ENCODE results near the gene SLC1A2. TPM values are rescaled to one million over a fixed set of nuclear protein-coding genes. Genes with fewer than 3 reads are reported as not detected.
A peak's percentile ranks its signal among the peaks of the same experiment; 100 is the strongest.

SLC1A2 gene
- total RNA-seq, 1 donor from 2014 or later = 0.10 TPM

- H3K9me3 Mint-ChIP-seq (ENCODE audit: low read depth) = no peaks in the 10 kb centered on the region
- peaks cover 6% of the 10 kb centered on the region for H3K4me1 Mint-ChIP-seq (ENCODE audit: low read depth)
- H3K27me3 Mint-ChIP-seq (ENCODE audit: low read depth) = peaks cover 58% of the 10 kb centered on the region
These were observed 5.0 kb downstream of the SLC1A2 start for GRCh38 chr11:35414311-35414710.

GRCh38 chr11:35413598-35413997, 5.8 kb downstream of the SLC1A2 start:
- Mint-ChIP-seq H3K9me3 (ENCODE audit: low read depth) (no peaks in the 10 kb centered on the region), H3K4me1 (ENCODE audit: low read depth) (peaks cover 5% of the 10 kb centered on the region), H3K27ac (ENCODE audit: unreplicated experiment) (no peak overlapping the region), H3K4me3 (ENCODE audit: unreplicated experiment) (no peak overlapping the region), H3K36me3 (ENCODE audit: low read depth) (no peaks in the 10 kb centered on the region), H3K27me3 (ENCODE audit: low read depth) (peaks cover 57% of the 10 kb centered on the region)
- TF ChIP-seq CTCF (IDR thresholded peaks at IDR 0.05) = no peak
- no peak for DNase-seq (ENCODE audit: low spot score)

More at GRCh38 chr11:35414311-35414710, 5.0 kb downstream of the SLC1A2 start:
- H3K27ac Mint-ChIP-seq (ENCODE audit: unreplicated experiment) = no peak overlapping the region
- DNase-seq (ENCODE audit: low spot score) = no peak
- no peak for TF ChIP-seq CTCF (IDR thresholded peaks at IDR 0.05)
- no peak overlapping the region for H3K4me3 Mint-ChIP-seq (ENCODE audit: unreplicated experiment)
- H3K36me3 Mint-ChIP-seq (ENCODE audit: low read depth) = no peaks in the 10 kb centered on the region

- Mint-ChIP-seq H3K27me3 (ENCODE audit: low read depth) (peaks cover 45% of the 10 kb centered on the region), H3K27ac (ENCODE audit: unreplicated experiment) (no peak overlapping the region)
- no peak for DNase-seq (ENCODE audit: low spot score)
These were observed 7.1 kb downstream of the SLC1A2 start for GRCh38 chr11:35412285-35412684.

GRCh38 chr11:35407041-35407440, 12.3 kb downstream of the SLC1A2 start:
- H3K4me3 Mint-ChIP-seq (ENCODE audit: unreplicated experiment) = no peak overlapping the region
- no peak for TF ChIP-seq CTCF (IDR thresholded peaks at IDR 0.05)
- peaks cover 12% of the 10 kb centered on the region for H3K27me3 Mint-ChIP-seq (ENCODE audit: low read depth)
- peaks cover 5% of the 10 kb centered on the region for H3K4me1 Mint-ChIP-seq (ENCODE audit: low read depth)
- H3K36me3 Mint-ChIP-seq (ENCODE audit: low read depth) = no peaks in the 10 kb centered on the region
- DNase-seq (ENCODE audit: low spot score) = no peak
- no peaks in the 10 kb centered on the region for H3K9me3 Mint-ChIP-seq (ENCODE audit: low read depth)
- H3K27ac Mint-ChIP-seq (ENCODE audit: unreplicated experiment) = no peak overlapping the region

More at GRCh38 chr11:35412285-35412684, 7.1 kb downstream of the SLC1A2 start:
- Mint-ChIP-seq H3K4me3 (ENCODE audit: unreplicated experiment) (no peak overlapping the region), H3K9me3 (ENCODE audit: low read depth) (no peaks in the 10 kb centered on the region), H3K4me1 (ENCODE audit: low read depth) (no peaks in the 10 kb centered on the region), H3K36me3 (ENCODE audit: low read depth) (no peaks in the 10 kb centered on the region)
- peak; percentile 83 for TF ChIP-seq CTCF (IDR thresholded peaks at IDR 0.05)

GRCh38 chr11:35404388-35404775, 15.0 kb downstream of the SLC1A2 start:
- Mint-ChIP-seq H3K36me3 (ENCODE audit: low read depth) (no peaks in the 10 kb centered on the region), H3K4me1 (ENCODE audit: low read depth) (peaks cover 5% of the 10 kb centered on the region), H3K9me3 (ENCODE audit: low read depth) (no peaks in the 10 kb centered on the region), H3K4me3 (ENCODE audit: unreplicated experiment) (no peak overlapping the region), H3K27me3 (ENCODE audit: low read depth) (no peaks in the 10 kb centered on the region), H3K27ac (ENCODE audit: unreplicated experiment) (no peak overlapping the region)
- DNase-seq (ENCODE audit: low spot score) = no peak
- peak; percentile 77 for TF ChIP-seq CTCF (IDR thresholded peaks at IDR 0.05)

Measured in chondrocyte (in vitro differentiated cells).